Sigmoid colon (tissue), 7 donors: ENCODE measurements around the gene GPR137B. TPM values are rescaled to one million over a fixed set of nuclear protein-coding genes. Genes with fewer than 3 reads are reported as not detected.

Source experiments
- DNase-seq: peaks from one replicate; pipeline ENCODE4 v3.0.0-alpha.2; 2019
- H3K27ac ChIP-seq, 4 donors: fragments of 200-600 bp; sonication (generic); one replicate each; pipeline ENCODE4 v1.5.1; 2016 to 2019; ENCODE audit warnings: mild to moderate bottlenecking in 1 of 4
- H3K27me3 ChIP-seq, 3 donors: fragments of 200-600 bp; sonication (generic); one replicate each; pipeline ENCODE4 v1.5.1; 2019; ENCODE audit warnings: mild to moderate bottlenecking in 1 of 3
- H3K36me3 ChIP-seq, 4 donors: fragments of 200-600 bp; sonication (generic); one replicate each; pipeline ENCODE4 v1.5.1; 2016 to 2019
- H3K4me1 ChIP-seq, 4 donors: fragments of 200-600 bp; sonication (generic); one replicate each; pipeline ENCODE4 v1.5.1; 2017 to 2019
- H3K4me3 ChIP-seq, 4 donors: fragments of 200-600 bp; sonication (generic); one replicate each; pipeline ENCODE4 v1.5.1; 2017 to 2019; ENCODE audit warnings: mild to moderate bottlenecking in 2 of 4, moderate library complexity in 1 of 4
- H3K9me3 ChIP-seq, 4 donors: fragments of 200-600 bp in 3 of 4; sonication (generic) in 3 of 4; one replicate each; pipeline versions ENCODE4 v1.5.1 to v1.6.1; 2013 to 2019
- CTCF ChIP-seq, 4 experiments: fragments of 450-650 bp in 3 of 4; fragments of 200-600 bp in 1 of 4; IDR thresholded peaks; one replicate each; pipeline ENCODE4 v1.5.1; 2016 to 2019; ENCODE audit warnings: antibody characterized with exemption in 4 of 4, mild to moderate bottlenecking in 3 of 4, moderate library complexity in 2 of 4
- EP300 ChIP-seq, 4 donors: sonication (generic); formaldehyde crosslinking; IDR thresholded peaks; one replicate each; pipeline ENCODE4 v1.6.1; 2017; ENCODE audit warnings: antibody characterized with exemption in 4 of 4
- POLR2A ChIP-seq, 2 donors: fragments of 450-650 bp; IDR thresholded peaks; one replicate each; pipeline ENCODE4 v1.6.1; 2016; ENCODE audit warnings: antibody characterized with exemption in 2 of 2, mild to moderate bottlenecking in 2 of 2, moderate library complexity in 2 of 2
- POLR2AphosphoS5 ChIP-seq, 4 donors: sonication (generic); formaldehyde crosslinking; IDR thresholded peaks; one replicate each; pipeline ENCODE4 v1.6.1; 2017; ENCODE audit warnings: antibody characterized with exemption in 4 of 4
- WGBS, 2 donors: extraction: QIAGEN DNeasy Blood & Tissue Kit; methylation state at CpG; one replicate each; pipeline ENCODE4 v1.1.7; 2013; 5-methylcytosine and 5-hydroxymethylcytosine counted together
- intact Hi-C: fragments of 100-400 bp; cut with DNase I; formaldehyde crosslinking; loops from one replicate; pipeline ENCODE4 v1.15.1; 2023
- polyA plus RNA-seq, 3 donors: library from polyadenylated mRNA; stranded (reverse); fragments of 200-250 nt; gene quantifications; one replicate each; pipeline ENCODE4 v1.2.3, GENCODE V29; 2013
- total RNA-seq, 4 donors: library from RNA; depleted of rRNA; stranded (reverse); fragments of >200 nt; gene quantifications; one replicate each; pipeline ENCODE4 v1.1.0, GENCODE V29; 2016
- donor health status: healthy with polysubstance abuse.
- donor health status: Bipolar disorder and iron deficiency.
- donor health status: healthy.

The GPR137B gene
- total and polyA plus RNA-seq, 7 donors: 6.0 to 25.5 (median 10.8) TPM

DNA sequence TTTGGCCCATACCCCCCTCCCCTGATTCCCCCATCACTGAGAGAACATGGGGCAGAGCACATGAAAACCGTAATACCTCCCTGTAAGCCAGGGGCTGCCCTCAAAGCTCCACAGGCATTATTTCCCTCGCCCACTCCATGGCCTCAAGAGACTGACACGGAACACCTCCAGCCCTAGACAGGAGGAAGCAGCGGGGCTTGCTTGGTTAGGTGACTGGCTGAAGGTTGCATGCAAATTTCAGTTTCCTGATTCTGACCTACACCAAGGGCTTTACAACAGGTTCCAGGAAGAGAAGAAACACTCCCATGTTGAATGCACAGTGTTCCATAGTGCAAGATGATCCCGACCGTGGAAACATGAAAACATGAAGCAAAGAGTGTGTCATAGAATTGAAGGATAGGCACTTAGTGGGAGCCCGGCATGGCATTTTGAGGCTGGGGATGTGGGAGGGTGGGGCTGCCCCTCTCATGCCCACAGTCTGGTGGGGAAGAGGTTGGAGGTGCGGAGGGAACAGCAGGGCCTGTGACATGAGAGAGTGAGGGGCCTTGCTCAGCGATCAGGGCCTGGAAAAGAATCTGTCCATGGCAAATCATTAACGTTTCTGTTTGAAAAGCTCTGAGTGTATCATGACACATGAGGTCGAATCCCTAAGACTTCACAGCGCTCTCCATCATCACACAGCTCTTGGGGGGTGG lies 33.5 kb downstream of the GPR137B start:
- 85 to 91% methylated on average over 12 of the region's 12 CpGs for WGBS, 2 donors

DNA sequence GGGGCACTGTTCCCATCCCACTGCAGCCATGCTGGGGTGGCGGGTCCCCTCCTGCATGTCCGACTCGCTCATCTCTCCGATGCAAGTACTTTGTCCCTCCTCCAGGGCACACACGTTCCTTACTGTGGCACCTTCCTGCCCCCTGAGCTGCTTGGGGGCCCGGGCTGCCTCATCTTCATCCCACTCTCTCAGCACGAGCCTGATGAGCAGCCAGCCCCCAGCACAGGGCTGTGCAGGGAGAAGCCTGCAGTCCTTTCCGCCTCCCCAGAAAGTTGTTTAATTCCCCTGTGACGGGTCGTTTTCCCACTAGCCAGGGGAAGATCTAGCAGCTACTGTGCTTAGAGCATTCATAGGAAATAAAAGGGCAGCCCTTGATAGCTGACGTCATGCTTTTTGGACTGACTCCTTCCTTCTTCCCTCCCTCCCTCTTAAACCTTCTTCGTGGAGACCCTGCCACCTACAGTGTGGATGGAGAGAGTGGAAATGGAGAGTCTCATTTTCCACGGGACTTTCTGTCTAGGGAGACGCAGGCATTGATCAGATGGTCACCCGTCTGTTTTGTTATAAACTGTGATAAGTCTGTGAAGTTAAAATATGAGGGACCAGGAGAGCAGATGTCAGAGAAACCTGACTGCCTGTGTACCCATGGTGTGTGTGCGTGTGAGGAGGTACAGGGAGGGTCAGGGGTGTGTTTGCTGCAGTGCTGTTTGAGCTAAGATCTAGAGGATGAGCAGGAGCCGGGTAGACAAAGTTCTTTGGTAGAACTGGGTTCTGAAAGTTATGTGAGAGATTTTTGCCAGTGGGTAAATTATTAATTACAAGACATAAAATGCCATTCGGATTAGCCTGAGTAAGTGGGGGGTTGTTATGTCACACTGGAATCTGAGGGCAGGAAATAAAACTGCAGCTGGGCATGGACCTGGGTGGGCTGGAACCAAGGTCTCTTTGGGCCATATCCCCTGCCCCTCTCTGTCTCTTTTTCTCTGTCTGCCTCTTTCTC lies 34.3 kb downstream of the GPR137B start:
- no peak for TF ChIP-seq POLR2A (IDR thresholded peaks at IDR 0.05)
- no peak for TF ChIP-seq CTCF (IDR thresholded peaks at IDR 0.05)
- no peak for TF ChIP-seq POLR2AphosphoS5 (IDR thresholded peaks at IDR 0.05)
- TF ChIP-seq EP300 (IDR thresholded peaks at IDR 0.05): no peak
- DNase-seq: no peak
- WGBS, 2 donors: 75 to 77% methylated on average over 18 of the region's 18 CpGs
- Histone ChIP-seq H3K4me3 (no peak overlapping the region), H3K9me3 (no peaks in the 10 kb centered on the region), H3K27me3 (no peaks in the 10 kb centered on the region), H3K4me1 (no peaks in the 10 kb centered on the region), H3K27ac (no peak overlapping the region), H3K36me3 (peaks cover 0 to 21% (median 0%) of the 10 kb centered on the region in 4 donors)
- intact Hi-C loops: no loop called here

More for the DNA sequence above, 33.5 kb downstream of the GPR137B start:
- no peak overlapping the region for H3K4me3 ChIP-seq
- H3K27ac ChIP-seq: no peak overlapping the region
- no peaks in the 10 kb centered on the region for H3K4me1 ChIP-seq
- H3K36me3 ChIP-seq: peaks cover 0 to 12% (median 0%) of the 10 kb centered on the region in 4 donors
- no peak for DNase-seq
- intact Hi-C loops: no loop called here
- TF ChIP-seq EP300 (IDR thresholded peaks at IDR 0.05) (no peak), POLR2A (IDR thresholded peaks at IDR 0.05) (no peak), POLR2AphosphoS5 (IDR thresholded peaks at IDR 0.05) (no peak), CTCF (IDR thresholded peaks at IDR 0.05) (no peak)
- H3K9me3 ChIP-seq: no peaks in the 10 kb centered on the region
- no peaks in the 10 kb centered on the region for H3K27me3 ChIP-seq

DNA sequence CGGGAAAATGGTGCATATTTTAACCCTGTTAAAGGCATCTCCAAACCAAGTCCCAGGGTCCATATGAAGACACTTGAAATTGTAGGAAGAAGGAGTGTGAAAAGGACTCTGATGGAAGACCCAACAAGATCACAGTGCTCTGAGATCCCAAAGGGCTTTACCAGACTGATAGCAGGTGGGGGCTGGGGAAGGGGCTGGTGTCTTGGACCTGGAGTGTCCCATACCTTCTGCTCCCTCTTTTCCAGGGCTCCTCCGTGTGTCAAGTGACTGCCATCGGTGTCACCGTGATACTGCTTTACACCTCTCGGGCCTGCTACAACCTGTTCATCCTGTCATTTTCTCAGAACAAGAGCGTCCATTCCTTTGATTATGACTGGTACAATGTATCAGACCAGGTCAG lies 37.3 kb downstream of the GPR137B start:
- Histone ChIP-seq H3K4me1 (no peaks in the 10 kb centered on the region), H3K27me3 (no peaks in the 10 kb centered on the region), H3K36me3 (peaks cover 0 to 22% (median 0%) of the 10 kb centered on the region in 4 donors), H3K4me3 (no peak overlapping the region), H3K9me3 (no peaks in the 10 kb centered on the region), H3K27ac (no peak overlapping the region)
- 96% methylated on average over 6 of the region's 6 CpGs for WGBS, 2 donors
- DNase-seq: no peak
- intact Hi-C loops: no loop called here
- no peak for TF ChIP-seq POLR2AphosphoS5 (IDR thresholded peaks at IDR 0.05)
- TF ChIP-seq CTCF (IDR thresholded peaks at IDR 0.05): no peak
- TF ChIP-seq EP300 (IDR thresholded peaks at IDR 0.05): no peak
- no peak for TF ChIP-seq POLR2A (IDR thresholded peaks at IDR 0.05)

DNA sequence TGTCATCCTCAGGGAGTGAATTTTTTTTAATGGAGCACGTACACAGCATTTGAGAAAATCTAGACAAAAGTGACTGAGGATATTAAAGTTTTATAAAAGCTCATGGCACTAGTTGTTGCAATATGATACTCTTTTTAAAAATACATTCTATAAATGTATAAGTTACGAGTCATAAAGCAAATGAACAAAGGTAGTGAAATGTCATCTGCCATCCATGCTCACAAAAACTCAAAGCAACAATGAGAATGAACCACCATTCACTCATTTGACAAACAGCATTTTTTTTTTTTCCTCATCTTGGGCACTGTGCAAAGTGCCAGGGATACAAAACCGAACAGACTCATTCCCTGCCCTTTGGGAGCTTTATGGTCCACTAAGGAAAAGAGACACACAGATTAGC lies 38.7 kb downstream of the GPR137B start:
- DNase-seq: no peak
- no peaks in the 10 kb centered on the region for H3K9me3 ChIP-seq
- H3K27me3 ChIP-seq: no peaks in the 10 kb centered on the region
- 92 to 95% methylated on average over 3 of the region's 3 CpGs for WGBS, 2 donors
- intact Hi-C loops: no loop called here
- peaks cover 0 to 29% (median 0%) of the 10 kb centered on the region in 4 donors for H3K36me3 ChIP-seq
- no peak overlapping the region for H3K27ac ChIP-seq
- TF ChIP-seq POLR2A (IDR thresholded peaks at IDR 0.05) (no peak), EP300 (IDR thresholded peaks at IDR 0.05) (no peak), POLR2AphosphoS5 (IDR thresholded peaks at IDR 0.05) (no peak), CTCF (IDR thresholded peaks at IDR 0.05) (no peak)
- H3K4me3 ChIP-seq: no peak overlapping the region
- H3K4me1 ChIP-seq: no peaks in the 10 kb centered on the region
